SHP77 (cell line): Measurements from ENCODE around the gene ASCL1.
A peak's percentile ranks its signal among the peaks of the same experiment; 100 is the strongest.

Experiments used
- DNase-seq, 2 experiments: peaks; one replicate each; lab custom pipeline; 2025; lab: John Stamatoyannopoulos, UW

Gene ASCL1

DNA sequence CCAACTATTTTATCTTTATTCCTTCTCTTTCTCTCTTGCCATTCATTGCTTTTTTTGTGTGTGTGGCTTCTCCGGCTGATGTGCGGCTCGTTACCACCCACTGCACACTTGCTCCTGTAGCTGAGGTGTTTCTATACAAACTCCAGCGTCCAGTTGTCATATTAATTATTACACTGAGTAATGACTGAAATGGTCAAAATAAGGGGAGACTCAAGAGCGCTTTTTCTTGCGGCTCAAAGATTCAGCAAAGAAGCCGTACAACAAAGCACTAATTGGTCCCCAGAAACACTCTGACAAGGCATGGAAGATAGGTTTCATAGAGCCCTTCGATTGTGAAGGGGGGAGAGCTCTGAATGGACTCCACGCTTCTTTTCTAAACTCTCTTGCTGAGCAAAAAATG lies 5.6 kb upstream of the ASCL1 start:
- DNase-seq: no peak

DNA sequence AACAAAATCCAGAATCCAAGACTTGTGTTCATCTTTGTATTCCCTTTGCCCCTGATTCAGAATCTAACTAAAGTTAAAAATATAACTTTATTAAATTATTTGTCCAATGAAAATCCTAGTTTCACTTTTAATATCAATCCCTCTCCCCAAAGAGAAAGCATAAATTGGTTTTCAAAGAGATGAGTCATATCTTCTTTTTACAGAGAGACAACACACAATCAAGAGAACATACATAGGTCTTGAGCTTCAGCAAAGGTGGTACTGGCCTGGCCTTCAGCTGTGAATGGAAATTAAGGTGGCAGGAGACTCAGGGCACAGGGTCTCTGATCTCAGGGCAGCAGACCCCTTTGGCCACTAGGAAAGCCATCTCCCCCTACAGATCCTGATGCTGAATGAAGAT lies 4.3 kb upstream of the ASCL1 start:
- no peak for DNase-seq

DNA sequence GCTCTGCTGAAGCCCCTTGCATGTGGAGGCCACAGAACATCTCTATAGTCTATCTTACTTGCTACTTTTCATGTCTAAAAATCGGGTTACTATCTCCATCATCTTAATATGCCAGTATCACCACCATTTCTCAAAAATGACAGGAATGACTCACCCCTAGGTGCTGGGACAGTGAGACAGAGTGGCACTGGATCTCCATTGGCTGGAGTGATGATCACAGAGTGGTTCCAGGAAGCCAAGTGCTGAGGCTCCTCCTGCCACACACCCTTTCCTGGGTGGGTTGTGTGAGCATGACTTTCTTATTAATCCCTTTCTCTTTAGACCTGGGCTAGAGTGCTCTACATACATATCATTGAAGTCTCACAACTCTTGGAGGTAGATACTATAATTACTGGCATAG lies 3.3 kb upstream of the ASCL1 start:
- peak; percentile 25 to 65 for DNase-seq

DNA sequence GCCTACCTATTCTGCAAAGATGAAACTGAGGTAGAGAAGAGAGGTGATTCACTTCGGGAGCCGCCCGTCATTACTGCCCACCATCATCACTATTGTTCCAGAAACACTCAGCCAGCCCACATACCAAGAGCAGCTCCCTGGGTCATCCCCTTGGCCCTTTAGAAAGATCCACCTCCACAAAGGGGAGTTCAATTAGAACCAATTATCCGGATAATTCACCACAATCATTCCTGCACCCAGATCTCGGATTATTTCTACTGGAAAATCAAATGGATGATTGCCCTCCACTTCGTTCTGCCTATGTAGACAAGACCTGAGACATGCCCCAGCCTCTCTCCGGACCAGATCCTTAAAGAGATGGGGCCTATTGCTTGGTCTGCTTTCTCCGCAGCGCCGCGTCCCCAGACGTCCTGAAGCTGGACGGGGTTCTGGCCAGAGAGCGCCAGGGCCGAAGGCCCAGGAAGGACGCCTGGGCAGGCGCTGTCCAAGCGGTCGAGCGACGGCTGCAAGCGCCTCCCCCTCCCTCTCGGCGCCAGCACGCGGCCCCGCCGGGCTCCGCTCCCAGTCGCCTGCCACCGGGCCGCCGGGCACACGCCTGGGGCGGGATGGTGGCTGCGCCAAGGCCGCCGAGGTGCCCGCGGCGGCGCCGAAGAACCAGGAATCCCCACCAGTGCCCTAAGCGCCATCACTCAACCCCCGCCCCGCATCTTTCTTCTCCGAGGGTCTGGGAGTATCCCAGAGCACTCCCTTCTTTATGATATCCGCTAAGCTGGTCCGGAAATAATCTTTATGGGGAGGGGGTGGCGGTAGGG lies 1.3 kb upstream of the ASCL1 start:
- DNase-seq: peak; percentile 21 to 56

DNA sequence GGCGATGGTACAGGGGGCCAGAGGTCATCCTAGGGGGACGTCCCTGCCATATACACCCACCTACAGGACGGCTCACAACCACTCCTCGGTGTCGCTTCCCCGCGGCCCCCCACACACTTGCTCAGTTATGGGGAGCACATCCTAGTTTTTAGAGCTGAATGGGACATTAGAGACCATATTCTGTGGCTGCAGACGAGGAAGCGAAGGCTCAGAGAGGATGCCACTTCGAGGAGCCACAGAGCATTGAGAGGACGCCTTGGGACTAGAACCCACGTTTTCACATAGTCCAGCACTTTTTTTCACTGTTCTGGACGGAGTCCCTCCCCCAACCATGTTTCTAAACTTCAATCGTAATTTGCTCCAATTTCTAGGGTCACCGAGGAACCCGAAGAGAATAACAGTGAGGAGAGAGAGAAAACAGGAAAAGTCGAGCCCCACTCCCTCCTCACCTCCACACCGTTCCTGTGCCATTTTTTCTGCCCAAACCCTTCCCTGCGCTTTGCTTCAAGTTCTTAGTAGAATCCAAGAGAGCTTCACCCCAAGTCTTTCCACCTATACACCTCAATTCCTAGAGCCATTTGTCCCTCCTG lies 641 bp upstream of the ASCL1 start:
- DNase-seq: no peak

DNA sequence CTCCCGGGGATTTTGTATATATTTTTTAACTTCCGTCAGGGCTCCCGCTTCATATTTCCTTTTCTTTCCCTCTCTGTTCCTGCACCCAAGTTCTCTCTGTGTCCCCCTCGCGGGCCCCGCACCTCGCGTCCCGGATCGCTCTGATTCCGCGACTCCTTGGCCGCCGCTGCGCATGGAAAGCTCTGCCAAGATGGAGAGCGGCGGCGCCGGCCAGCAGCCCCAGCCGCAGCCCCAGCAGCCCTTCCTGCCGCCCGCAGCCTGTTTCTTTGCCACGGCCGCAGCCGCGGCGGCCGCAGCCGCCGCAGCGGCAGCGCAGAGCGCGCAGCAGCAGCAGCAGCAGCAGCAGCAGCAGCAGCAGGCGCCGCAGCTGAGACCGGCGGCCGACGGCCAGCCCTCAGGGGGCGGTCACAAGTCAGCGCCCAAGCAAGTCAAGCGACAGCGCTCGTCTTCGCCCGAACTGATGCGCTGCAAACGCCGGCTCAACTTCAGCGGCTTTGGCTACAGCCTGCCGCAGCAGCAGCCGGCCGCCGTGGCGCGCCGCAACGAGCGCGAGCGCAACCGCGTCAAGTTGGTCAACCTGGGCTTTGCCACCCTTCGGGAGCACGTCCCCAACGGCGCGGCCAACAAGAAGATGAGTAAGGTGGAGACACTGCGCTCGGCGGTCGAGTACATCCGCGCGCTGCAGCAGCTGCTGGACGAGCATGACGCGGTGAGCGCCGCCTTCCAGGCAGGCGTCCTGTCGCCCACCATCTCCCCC lies 777 bp downstream of the ASCL1 start:
- no peak for DNase-seq

DNA sequence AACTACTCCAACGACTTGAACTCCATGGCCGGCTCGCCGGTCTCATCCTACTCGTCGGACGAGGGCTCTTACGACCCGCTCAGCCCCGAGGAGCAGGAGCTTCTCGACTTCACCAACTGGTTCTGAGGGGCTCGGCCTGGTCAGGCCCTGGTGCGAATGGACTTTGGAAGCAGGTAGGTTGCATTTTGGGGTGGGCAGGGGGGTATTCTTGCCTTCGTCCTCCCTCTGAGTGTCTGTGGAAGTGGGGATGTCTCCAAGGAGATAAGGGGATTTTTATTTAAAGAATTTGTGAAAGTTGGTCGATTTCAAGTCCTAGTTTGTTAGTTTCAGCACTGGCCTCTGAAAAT lies 1.3 kb downstream of the ASCL1 start:
- DNase-seq: no peak

DNA sequence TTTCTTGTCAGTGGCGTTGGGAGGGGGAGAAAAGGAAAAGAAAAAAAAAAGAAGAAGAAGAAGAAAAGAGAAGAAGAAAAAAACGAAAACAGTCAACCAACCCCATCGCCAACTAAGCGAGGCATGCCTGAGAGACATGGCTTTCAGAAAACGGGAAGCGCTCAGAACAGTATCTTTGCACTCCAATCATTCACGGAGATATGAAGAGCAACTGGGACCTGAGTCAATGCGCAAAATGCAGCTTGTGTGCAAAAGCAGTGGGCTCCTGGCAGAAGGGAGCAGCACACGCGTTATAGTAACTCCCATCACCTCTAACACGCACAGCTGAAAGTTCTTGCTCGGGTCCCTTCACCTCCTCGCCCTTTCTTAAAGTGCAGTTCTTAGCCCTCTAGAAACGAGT lies 1.9 kb downstream of the ASCL1 start:
- DNase-seq: no peak

DNA sequence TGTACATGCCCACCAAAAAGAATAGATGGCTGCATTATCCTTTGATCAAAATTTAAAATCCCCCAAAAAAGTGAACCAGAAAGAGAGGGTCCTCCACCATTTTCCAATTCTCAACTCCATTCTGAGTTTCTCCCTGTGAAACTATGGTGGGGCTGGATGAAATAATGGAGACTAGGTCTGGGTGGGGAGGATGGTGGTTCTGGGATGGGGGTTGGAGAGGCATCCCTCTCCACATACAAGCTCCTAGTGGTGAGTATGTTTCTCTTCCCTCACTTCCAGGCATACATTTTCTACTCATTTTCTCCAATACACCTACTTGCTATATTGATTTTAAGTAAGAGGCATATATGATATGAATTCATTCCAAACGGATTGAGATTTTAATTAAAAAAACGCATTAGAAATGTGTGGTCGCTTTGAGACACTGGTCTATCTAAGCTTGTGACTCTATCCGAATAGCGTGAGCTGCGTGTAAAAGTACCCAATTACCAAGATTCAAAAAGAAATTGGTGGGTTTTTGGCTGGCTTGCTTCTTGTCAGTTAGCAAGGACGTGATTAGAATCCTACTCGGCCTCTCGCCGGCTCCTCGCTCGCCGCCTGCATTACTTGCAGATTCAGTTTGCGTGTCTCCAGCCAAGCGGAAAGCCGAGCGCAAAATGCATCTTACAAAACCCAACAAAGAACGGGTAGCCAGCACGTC lies 3.4 kb downstream of the ASCL1 start:
- peak; percentile 49 to 81 for DNase-seq

DNA sequence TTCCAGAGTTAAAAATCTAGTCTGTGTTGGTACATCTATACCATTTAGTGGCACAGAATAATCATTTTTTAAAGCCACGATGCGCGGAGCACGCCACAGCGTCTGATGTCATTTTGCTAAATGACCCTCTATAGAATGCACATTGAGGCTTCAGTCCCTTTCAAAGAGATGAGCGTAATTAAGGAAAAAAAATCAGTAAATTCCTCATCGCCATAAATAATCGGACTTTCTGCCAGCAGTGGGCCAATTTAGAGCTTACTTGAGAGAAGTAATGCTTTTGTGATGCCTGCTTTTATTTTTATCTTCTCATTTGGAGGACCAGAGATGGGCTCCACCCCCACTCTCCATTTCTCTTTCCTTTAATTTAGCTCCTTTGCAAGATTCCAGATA lies 4.0 kb downstream of the ASCL1 start:
- DNase-seq: peak; percentile 76 to 85

DNA sequence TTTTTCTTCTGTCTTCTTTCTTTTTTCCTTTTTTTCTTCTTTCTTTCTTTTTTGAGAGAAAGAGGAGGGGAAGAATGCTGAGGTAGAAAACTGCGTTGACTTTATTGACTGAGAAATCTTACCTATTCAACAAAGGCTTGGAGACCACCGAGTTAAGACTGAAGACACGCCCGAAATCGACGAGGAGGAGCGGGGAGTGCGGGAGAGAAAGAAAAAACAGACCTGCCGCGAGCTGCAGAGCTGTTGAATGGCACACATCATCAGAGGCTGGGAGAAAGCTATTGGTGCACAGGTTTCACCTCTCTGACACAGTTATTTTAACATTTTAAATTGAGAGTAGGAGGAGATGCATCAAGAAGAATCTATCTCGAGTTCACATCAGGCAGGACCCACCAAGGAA lies 5.1 kb downstream of the ASCL1 start:
- DNase-seq: no peak

DNA sequence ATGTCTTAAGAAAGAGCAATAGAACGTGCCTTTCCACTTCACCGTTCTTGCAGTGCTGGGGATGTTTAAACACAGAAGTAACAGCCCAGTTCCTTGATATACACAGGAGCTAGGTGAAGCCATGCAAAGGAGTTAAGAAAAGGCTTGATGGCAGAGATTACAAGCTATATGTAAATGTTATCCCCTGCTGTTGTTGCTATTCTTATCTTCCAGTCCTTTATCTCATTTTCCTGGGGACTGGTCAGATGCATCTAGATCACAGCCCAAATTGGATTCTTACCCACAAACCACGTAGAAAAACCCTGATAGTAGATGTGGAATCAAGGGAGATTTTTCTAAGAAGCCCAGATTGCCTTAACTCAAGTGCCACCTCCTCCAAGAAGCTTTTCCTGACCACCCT lies 5.5 kb downstream of the ASCL1 start:
- no peak for DNase-seq

DNA sequence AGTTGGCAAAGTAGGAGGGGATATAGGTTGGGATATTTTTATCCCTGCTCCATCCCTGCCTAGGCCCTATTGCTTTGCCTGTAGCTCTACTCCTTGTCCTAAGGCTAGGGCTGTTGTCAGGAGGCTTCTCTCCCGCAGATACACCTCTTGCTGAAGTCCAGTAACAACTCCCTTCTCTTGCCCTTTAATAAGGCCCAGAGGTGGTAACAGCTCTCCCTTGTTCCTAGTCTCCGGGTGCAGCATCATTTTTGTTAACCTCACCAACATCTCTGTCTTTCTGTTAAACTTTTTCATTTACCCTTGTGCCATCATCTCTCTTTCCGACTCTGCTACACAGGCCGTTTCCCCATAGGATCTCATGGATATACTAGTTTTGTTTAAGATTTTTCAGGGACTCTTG lies 6.3 kb downstream of the ASCL1 start:
- DNase-seq: no peak

DNA sequence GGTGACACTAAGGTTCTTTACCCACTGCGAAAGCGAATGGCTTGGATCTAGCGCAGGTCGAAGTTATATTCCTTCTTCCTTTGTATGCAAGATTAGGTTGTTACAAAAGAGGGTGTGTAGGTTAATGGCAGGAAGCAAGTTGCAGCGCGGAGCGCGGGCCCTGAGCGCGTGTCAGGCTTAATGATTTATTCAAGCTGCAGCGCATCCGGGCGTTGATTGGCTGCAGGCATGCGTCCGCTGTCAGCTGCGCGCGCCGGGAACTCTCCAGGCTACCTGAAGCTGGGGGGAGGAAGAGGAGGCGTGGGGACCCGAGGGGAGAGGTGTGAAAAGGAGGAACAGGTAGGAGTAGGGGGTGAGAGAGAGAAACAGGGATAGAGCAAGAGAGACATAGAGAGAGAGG lies 7.4 kb downstream of the ASCL1 start:
- peak; percentile 43 to 76 for DNase-seq

DNA sequence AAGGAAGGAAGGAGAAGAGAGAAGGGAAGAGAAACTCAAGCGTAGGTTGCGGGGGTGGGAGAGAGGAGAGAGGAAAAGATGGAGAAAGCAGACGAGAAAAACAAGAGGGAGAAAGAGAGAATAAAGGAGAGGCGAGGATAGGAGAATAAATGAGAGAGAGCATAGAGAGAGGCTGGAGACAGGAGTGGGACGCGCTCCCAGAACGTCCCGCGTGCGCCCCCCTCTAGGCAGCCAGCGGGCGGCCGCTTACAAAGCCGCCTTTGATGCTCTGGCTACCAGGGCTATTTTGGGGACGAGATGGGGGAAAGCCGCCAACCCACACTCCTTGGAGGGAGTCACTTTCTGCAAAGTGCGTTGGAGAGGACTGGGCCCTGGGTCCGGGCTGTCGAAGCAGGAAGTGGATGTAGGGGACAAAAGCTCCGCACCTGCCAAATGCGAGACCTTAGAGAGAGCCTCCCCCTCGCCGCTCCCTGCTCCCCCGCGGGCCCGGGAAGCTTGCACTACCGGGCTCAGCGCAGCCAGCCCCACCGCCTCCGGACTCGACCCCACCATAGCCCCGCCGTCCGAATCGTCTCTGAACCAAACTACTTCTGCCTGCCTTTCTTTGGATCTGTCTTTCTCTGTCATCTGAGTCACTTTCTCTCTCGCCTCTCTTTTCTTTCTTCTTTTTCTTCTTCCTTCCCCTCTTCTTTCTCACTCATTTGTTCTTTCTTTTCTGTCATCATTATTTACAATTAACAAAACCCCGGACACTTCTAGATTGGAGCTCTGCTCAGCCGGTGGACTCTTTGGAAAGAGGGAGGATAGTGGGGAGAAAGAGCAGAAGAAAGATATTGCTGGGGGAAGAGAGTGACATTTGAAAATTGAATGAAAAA lies 8.0 kb downstream of the ASCL1 start:
- no peak for DNase-seq

DNA sequence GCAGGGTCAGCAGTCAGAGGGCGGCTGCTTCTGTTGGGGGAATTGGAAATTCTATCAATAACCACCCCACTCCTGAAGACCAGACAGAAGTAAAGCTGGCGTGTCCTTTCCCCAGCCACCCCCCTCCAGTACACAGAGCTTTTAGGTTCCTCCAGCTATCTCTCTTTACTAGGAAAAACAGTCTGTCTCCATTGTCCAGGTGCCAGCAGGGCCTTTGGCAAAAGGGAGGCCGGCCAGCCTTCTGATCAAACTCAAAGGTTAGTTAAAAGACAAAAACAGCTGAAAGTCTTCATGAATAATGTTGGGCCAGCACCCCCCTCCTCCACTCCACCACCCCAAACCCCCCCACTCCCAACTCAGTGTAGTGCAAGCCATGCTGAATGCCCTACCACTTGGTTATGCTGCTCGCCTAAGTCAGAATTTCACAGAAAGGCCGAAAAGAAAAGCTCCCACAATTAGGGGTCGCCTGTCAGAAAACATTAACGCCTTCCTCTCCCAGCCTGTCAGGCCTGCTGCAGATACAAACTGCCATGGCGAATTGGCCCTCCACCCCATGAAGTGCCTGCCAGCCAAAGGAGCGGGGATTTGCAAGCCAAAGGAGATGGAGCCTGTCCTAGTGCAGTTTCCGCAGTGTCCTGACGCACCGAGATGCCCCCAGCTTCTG lies 8.9 kb downstream of the ASCL1 start:
- no peak for DNase-seq

DNA sequence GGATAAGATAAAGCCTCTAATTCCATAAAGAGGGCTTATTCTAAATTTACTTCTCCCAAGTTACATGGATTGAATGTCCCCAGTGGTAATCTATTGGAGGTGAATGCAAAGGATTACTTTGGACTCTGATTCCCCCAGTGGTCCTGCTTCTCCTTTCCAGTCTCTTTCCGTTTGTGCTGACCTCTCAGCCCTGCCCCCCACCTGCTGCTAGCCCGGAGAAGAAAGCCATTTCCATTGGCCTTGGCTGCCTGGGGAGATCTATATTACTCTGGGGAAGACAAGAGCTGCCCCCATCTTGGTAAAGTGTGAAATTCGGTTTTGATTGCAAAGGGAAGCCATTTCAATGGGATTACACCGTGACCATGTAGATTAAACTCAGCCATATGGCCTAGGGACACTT lies 13.3 kb downstream of the ASCL1 start:
- no peak for DNase-seq

DNA sequence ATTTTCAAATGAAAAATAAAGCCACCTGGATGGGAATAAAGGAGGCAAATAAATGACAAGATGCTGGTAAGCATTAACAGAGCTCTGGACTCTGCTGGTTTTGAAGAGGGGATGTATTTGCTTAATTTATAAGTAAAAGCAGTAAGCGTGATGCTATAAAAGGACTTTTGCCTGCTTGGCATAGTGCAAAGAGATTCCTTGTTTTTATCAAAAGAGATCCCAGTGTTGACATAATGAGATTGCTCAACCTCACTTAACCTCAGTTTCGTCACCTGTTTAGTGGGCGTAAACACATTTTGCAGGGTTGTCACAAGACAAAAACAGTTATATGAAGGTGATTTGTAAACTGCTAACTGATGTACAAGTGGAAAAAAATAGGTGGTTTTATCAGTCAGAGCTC lies 13.8 kb downstream of the ASCL1 start:
- no peak for DNase-seq

DNA sequence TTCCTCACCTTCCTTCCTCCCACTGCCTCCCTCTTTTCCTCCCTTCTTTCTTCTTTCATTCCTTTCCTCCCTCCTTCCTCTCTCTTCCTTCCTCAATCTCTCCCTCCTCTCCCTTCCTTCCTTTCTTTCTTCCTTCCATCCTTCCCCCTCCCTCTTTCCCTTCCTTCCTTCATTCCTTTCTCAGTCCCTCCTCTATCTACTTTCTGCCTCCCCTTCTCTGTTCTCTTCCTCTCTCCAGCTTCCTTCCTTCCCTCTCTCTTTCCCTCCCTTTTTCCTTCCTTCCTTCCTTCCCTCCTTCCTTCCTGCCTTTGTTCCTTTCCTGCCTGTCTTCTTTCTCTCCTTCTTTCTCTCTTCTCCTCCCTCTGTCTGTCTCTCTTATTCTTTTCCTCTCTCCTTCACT lies 16.1 kb downstream of the ASCL1 start:
- DNase-seq: no peak

DNA sequence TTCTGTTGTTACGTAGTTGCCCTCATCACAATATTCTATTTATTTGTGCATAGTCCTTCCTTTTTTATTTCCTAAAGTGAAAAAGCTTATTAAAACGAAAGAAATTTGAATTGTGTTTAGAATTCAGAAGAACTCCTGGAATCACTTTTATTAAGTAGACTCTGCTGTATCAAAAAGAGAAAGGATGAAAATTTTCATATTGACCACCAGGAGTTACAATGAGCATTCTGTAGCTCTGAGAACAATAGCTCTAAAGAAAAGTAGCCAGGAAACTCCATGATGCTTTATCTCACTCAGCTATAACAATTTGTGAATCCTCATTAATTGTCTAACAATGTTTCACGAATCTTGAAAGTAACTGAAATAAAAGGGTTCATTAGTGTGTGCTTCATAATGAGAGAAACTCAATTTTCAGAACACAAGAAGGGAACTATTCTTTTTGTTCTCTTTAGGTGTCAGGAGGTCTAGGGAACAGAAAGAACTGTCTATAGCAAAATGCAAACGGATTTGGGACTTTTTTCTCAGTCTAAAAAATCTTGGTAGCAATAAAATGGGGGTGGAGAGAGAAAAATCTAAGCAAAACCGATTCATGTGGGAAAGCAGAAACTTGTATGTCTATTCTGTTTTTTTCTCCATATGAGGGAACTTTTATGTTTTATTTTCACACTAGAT lies 19.3 kb downstream of the ASCL1 start:
- DNase-seq: no peak
